CD4-positive, alpha-beta T cell treated with Interleukin-6 at 100 ng/mL for 8 hours (primary cell): ENCODE data around the gene POLR3A.

ENCODE experiments used
- DNase-seq: peaks from one replicate; pipeline ENCODE4 v3.0.0-alpha.2; 2020; ENCODE audit warnings: mixed read lengths, low spot score

Gene POLR3A

DNA sequence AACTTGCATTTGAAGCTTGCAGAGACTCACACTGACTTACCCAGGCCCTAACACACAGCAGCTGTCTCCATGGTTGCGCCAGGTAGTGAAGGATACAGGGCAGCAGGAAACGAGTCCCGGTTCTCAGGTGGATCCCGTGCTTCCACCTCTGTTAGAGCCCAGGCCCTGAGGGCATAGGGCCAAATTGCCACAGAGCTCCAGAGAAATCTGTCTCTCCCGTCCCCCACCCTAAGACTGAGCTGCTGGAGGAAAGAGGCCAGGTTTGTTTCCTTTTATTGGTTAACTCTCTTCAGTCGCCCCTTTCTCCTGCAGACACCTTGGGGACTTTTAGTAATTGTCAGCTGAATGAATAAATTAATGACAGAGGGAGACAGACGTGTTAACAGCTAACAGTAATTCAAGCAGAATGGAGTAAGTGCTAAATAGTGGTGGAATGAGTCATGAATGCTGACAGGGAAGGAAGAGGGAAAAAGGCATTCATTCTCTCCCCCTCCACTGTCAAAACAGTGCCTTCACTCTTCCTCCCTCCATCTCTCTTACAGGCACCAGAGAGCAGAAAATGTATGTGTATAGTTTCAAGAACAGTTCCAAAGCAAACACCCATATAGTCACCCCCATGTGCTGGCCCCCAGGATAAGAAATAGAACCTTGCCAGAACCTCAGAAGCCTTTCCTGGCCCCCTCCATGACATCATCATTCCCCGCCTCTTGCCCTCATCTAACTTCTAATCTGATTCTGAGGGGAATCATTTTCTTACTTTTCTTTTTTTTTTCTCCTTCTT, 86.0 kb downstream of the POLR3A start:
- DNase-seq, result no peak

DNA sequence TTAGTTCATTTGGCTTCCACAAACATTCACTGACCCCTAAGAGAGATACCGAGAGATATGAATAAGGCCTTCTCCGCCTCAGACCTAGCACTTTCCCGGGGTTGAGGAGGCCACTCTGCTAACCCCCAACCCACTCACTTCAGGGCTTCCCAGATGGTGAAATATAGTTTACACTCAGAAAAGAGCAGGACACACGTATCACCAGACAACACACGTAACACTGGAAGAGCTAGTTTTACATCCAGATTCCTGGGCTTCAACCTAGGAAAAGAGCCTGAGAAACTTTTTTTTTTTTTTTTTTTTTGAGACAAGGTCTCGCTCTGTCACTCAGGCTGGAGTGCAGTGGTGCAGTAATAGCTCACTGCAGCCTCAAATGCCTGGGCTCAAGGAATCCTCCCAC, 87.5 kb downstream of the POLR3A start:
- no peak for DNase-seq

- no peak for DNase-seq
These were observed 88.7 kb downstream of the POLR3A start for GRCh38 chr10:77940627-77941026.

DNA sequence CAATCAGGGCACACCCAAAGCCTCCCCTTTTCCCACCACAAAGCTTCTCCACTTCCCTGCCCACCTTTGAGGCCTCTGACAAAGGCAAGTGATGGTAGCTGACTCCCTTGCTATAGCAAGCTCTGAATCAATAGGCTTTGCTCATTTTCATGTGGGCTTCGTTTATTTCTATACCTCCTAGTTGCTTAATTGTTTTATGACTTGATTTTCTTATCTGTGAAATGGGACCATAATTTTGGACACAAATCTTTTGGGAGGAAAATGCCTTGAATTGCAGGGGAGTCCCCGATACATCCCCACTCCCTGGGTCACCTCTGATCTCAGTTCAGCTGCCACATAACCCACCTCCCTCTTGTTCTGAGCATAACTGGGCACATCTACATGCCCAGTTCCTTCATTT, 89.1 kb downstream of the POLR3A start:
- DNase-seq, result no peak

DNA sequence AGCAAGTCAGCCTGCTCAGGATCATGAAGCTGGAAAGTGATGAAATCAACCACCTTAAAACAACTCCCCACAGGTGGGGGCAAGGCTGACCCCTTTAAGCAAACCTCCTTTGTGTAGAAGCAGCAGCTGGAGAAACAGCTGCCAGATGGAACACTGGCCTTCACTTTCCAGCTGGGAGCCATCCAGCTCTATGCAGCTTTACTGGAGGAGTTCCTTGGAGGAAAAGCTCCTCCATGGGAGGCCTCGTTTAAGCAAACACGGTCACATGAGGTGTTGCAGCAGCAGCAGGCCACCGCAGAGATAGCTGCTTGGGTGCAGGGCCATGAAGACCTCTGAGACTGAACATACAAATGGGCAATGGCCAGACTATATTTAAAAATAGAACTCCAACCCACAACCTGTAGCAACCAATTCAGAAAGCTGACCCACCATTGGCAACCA, 89.7 kb downstream of the POLR3A start:
- DNase-seq, result no peak

GRCh38 chr10:77936697-77937567, 92.4 kb downstream of the POLR3A start:
- DNase-seq, result no peak

- DNase-seq, result no peak
These were observed 97.1 kb downstream of the POLR3A start for GRCh38 chr10:77932016-77932715.

DNA sequence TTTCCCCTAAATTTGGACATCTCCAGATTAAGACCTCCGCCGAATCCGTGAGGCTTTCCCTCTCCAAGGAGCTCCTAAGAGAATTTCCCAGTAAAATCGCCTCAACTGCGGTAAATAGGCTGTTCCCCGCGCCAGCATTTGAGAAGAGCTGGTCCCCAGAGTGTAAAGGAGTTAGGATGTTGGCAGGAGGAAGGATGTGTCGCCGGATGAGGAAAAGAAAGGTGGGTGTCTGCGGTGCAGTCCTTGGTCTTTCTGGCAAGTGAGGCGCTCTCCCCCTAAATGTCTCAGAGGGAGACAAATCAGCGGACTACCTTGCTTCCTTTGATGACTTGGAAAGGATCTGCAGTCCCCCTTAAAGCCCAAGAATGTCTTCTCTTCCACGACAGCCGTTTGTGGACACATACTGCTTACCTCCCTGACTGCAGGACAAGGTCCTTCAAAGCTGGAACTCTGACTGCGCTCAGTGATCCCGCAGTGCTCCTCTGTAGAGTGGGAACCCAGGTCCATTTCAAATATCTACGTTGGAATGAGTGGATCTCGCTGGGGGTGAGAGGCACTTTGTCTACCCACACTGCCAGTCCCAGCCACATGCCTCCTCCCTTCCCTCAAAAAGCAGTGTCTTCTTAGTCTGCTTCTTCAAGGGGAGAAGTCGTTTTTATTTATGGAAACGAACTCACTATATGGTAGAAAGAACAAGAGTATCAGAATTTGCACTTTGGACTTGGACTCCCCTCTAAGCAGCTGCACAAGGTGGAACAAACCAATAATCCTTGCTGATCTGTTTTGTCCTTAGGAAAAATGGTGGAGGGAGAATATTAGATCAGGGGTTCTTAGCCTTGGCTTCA, 101.7 kb downstream of the POLR3A start:
- DNase-seq, result no peak

DNA sequence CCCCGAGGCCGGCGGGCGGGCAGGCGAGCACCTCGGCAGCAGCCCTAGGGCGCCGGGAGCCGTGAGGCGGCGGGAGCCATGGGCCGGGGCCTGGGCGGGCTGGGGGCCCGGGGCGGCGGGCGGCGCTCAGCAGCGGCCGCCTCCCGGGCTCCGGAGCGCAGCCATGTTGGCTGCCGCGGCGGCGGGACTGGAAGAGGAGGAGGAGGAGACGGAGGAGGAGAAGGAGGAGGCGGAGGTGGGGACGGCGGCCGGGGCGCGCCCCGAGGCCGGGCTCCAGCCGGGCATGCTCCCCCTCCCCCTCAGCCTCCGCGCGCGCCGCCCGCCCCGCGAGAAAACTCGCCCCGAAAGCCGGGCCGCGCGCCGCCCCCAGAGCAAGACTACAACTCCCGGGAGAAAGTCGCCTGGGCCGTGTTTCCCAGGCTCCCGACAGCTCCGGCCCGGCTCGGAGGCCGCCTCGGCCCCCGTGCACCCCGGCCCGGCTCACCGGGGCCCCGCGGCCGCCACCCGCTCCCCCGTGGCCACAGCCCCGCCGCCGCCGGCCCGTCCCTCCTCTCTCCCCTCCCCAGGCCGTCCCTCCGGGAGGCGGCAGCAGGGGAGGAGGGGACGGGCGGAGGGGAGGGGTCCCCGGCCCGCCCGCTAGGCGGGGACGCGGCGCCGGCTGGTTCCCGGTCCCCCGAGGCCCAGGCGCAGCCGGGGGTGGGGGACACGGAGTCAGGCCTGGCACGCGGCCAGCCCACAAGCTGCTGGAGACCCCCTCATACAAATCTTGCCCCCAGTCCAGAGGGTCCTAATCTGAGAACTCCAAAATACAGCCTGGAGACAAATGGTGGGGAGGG, 102.5 kb downstream of the POLR3A start, which contains the start of gene DLG5:
Gene DLG5 (minus strand): TSS at position 190 of the 836 bp plus-strand sequence. CDS start 235 bp downstream, outside the sequence.
- no peak for DNase-seq

DNA sequence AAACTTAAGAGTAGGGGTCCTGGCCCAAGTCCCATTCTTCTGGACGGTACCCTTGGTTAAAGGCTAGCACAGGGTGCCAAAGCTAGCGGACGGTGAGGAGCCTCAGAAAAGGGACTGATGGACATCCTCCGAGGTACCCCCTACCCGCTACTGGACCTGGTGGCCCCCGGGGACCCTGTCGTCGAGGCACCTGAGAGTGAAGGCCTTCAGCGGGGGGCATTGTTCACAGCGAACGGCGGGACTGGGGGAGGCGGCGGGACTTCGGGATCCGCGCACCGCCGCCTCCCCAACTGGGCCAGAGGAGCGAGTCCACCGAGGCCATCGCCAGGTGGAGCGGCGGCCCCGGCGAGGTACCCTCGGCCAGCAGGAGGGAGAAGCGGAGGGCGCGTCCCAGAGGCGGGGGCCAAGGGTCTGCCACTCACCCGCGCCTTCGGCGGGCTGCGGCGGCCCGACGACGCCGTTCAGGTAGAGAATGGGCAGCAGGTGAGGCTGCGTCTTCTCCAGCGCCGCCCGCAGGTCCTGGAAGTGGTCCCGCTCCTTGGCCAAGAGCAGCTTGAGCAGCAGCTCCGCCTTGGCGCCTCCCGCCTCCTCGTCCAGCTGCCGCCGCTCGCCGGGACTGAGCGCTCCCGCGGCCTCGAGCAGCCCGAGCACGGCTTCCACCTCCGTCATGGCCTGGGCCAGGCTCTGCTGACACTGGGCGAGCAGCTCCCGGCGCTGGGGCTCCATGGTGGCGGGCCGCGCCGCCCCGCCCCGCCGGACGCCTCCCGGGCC, 103.3 kb downstream of the POLR3A start:
- no peak for DNase-seq

DNA sequence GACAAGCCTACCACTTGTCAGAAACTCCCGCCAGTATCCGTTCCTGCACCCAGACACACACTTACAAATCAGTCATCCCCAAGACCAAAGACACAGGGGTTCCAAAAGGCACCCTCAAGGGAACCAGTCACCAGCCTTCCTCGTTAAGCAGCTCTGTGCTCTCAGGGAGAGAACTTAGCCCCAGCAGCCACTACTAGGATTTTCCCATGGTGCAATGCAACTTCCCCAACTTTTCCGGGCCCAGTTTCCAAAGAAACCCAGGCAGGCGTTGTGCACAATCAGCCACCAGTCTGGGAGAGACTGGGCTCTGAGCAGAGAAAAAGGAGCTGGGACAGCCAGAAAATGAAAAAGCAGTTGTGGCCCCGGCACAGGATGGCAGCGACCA, 103.9 kb downstream of the POLR3A start:
- DNase-seq, result no peak

GRCh38 chr10:77922566-77923179, 106.6 kb downstream of the POLR3A start:
- no peak for DNase-seq

DNA sequence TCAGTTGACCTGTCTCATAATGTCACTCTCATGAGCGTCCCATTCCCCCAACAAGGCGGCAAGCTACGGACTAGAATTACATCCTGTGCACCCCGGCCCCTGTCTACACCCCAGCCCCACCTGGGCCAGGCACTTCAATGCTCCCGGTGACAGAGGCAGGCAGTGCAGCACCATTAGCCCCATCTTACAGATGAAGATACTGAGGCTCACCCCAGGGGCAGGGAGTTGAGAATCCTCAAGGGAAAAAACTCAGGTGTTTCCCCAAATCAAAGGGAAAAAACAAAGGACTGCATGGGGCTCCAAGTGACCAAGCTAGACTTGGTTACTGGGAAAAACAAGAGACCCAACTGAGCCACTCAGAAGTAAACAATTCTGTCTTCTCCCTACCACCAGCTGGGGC, 107.3 kb downstream of the POLR3A start:
- no peak for DNase-seq

GRCh38 chr10:77921395-77921794, 107.9 kb downstream of the POLR3A start:
- no peak for DNase-seq

DNA sequence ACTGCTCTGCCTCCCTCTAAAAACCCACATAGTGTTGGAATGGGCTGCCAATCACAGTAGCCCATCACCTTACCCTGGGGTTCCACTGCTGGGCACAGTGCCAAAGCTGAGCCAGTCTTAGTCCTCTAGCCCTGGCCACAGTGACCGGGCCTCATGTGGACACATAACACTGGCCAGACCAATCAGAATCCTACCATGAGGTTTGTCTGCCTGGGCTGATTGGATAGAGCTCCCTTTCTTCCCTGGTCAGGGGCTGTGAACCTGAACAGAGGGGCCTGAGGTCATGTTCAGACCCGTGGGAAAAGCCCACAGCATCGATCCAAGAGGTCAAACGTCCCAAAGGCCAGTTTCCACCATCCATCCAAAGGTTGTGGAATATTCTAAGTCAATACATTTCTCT, 108.8 kb downstream of the POLR3A start:
- no peak for DNase-seq

DNA sequence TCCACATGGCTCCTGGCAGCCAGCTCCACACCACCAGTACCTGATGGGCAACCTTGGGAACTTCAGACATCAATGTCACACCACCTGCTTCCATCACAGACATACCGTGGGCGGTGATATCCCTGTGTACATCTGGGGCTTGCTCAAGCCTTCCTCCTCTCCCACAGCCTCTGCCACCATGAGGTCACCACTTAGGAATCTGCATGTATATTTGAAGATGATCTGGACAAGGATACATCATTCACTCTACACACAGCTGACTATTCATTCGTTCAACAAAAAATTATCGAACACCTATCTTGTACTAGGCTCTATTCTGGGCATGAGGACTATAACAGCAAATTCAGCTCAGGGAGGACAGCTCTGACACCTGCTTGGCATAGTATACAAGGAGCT, 109.6 kb downstream of the POLR3A start:
- no peak for DNase-seq
